ENCODE results near the gene AGBL1.

DNA sequence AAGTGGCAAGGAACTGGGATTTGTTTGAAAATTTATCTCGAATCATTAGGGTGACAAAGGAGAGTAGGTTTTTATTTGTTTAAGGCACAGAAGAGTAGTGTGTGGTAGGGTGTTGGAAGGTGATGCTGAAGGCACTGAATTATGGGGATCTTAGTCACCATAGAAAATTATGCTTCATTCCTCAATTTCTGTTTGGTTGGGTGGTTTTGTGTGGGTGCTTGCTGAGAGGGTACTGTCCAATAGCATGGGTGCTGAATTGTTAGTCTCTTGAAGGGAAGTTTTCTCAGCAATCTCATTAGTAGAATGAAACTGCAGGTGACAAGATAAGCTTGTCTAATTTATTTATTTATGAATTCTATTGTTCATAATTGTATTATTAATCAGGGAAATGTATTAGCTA is 610.9 kb downstream of the AGBL1 start:
- TF ChIP-seq POLR2AphosphoS5 (IDR thresholded peaks at IDR 0.05; ENCODE audit: low read depth, low read length) = no peak
- TF ChIP-seq SIN3A (IDR thresholded peaks at IDR 0.05; ENCODE audit: borderline replicate concordance, insufficient read depth, low read length) = no peak
- TF ChIP-seq, protein P1, sequence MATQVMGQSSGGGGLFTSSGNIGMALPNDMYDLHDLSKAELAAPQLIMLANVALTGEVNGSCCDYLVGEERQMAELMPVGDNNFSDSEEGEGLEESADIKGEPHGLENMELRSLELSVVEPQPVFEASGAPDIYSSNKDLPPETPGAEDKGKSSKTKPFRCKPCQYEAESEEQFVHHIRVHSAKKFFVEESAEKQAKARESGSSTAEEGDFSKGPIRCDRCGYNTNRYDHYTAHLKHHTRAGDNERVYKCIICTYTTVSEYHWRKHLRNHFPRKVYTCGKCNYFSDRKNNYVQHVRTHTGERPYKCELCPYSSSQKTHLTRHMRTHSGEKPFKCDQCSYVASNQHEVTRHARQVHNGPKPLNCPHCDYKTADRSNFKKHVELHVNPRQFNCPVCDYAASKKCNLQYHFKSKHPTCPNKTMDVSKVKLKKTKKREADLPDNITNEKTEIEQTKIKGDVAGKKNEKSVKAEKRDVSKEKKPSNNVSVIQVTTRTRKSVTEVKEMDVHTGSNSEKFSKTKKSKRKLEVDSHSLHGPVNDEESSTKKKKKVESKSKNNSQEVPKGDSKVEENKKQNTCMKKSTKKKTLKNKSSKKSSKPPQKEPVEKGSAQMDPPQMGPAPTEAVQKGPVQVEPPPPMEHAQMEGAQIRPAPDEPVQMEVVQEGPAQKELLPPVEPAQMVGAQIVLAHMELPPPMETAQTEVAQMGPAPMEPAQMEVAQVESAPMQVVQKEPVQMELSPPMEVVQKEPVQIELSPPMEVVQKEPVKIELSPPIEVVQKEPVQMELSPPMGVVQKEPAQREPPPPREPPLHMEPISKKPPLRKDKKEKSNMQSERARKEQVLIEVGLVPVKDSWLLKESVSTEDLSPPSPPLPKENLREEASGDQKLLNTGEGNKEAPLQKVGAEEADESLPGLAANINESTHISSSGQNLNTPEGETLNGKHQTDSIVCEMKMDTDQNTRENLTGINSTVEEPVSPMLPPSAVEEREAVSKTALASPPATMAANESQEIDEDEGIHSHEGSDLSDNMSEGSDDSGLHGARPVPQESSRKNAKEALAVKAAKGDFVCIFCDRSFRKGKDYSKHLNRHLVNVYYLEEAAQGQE (IDR thresholded peaks at IDR 0.05; ENCODE audit: insufficient read depth in 1 of 2, low read depth in 2 of 2, low read length in 2 of 2) = peak; percentile 40 to 88; a peak in 2 of 4 replicates

Data from PFSK-1 (cell line).